ENCODE results near the gene TAS2R9. TPM values are rescaled to one million over a fixed set of nuclear protein-coding genes. Genes with fewer than 3 reads are reported as not detected.

Gene TAS2R9
- total RNA-seq, 4 donors from 2014 or later = not detected

GRCh38 chr12:10783252-10783651, 26.7 kb downstream of the TAS2R9 start:
- TF ChIP-seq, protein P1, sequence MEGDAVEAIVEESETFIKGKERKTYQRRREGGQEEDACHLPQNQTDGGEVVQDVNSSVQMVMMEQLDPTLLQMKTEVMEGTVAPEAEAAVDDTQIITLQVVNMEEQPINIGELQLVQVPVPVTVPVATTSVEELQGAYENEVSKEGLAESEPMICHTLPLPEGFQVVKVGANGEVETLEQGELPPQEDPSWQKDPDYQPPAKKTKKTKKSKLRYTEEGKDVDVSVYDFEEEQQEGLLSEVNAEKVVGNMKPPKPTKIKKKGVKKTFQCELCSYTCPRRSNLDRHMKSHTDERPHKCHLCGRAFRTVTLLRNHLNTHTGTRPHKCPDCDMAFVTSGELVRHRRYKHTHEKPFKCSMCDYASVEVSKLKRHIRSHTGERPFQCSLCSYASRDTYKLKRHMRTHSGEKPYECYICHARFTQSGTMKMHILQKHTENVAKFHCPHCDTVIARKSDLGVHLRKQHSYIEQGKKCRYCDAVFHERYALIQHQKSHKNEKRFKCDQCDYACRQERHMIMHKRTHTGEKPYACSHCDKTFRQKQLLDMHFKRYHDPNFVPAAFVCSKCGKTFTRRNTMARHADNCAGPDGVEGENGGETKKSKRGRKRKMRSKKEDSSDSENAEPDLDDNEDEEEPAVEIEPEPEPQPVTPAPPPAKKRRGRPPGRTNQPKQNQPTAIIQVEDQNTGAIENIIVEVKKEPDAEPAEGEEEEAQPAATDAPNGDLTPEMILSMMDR (IDR thresholded peaks at IDR 0.05) = no peak
- TF ChIP-seq POLR2A (IDR thresholded peaks at IDR 0.05) = no peak
- no peak overlapping the region for H3K4me3 ChIP-seq (ENCODE audit: low read depth, poor library complexity, severe bottlenecking)
- DNase-seq (ENCODE audit: low spot score in 2 of 2) = no peak
- WGBS, 2 donors = 36 to 38% methylated on average over 5 of the region's 5 CpGs
- intact Hi-C loops (cut with DNase I; ENCODE audit: low total_unique reads) = no loop called here

GRCh38 chr12:10779103-10779502, 30.9 kb downstream of the TAS2R9 start:
- intact Hi-C loops (cut with DNase I; ENCODE audit: low total_unique reads) = loop anchor here (5.0 kb wide), 1 partner anchor 418 kb away; no protein-coding TSS in a partner anchor
- H3K4me3 ChIP-seq (ENCODE audit: low read depth, poor library complexity, severe bottlenecking) = no peak overlapping the region
- TF ChIP-seq POLR2A (IDR thresholded peaks at IDR 0.05) = no peak
- TF ChIP-seq, protein P1 (IDR thresholded peaks at IDR 0.05) = no peak
- 84 to 85% methylated on average over 2 of the region's 2 CpGs for WGBS, 2 donors
- DNase-seq (ENCODE audit: low spot score in 2 of 2) = no peak

DNA sequence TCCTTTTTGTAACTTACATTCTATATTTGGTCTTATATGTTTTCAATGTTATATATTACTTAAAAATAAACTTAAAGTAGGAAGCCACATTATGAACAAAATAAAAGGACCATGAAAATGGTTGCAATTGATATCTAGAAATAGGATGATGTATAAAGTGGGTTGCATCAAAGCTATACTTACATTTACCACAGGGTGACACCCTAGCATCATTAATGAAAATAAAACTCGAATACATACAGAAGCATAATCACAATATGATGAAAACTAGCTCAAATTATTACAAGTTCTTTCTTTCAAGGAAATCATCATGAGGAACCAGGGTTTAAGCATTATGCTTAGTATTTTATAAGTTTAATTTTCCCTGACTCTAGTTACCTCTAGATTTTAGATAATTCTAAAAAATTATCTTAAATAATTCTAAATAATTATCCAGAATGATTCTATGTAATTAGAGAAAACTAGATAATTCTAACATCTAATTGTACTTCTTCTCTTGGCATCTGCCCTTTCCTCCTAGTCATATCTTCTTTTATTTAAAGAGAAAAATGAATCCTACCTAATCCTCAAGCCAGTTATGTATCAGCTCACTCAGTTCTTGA, 38.7 kb downstream of the TAS2R9 start:
- H3K4me3 ChIP-seq (ENCODE audit: low read depth, poor library complexity, severe bottlenecking) = no peak overlapping the region
- intact Hi-C loops (cut with DNase I; ENCODE audit: low total_unique reads) = loop anchor here (5.0 kb wide), 1 partner anchor 716 kb away; no protein-coding TSS in a partner anchor
- WGBS, 2 donors = 0% methylated on average over 1 of the region's 1 CpG
- no peak for DNase-seq (ENCODE audit: low spot score in 2 of 2)
- TF ChIP-seq POLR2A (IDR thresholded peaks at IDR 0.05) = no peak
- TF ChIP-seq, protein P1 (IDR thresholded peaks at IDR 0.05) = peak in 1 of 3 donors; percentile 32

- no peak overlapping the region for H3K4me3 ChIP-seq (ENCODE audit: low read depth, poor library complexity, severe bottlenecking)
- DNase-seq (ENCODE audit: low spot score in 2 of 2) = no peak
- intact Hi-C loops (cut with DNase I; ENCODE audit: low total_unique reads) = no loop called here
- TF ChIP-seq, protein P1 (IDR thresholded peaks at IDR 0.05) = no peak
- no peak for TF ChIP-seq POLR2A (IDR thresholded peaks at IDR 0.05)
- WGBS, 2 donors = 22 to 39% methylated on average over 2 of the region's 2 CpGs
Measured at GRCh38 chr12:10759657-10760056, 50.3 kb downstream of the TAS2R9 start.

Other genes with a start within 250 kb of the TAS2R9 start
- 10 to 100 TPM in 3 of 4 donors, 1 to 10 TPM in 1; 9.5 to 61.3 (median 16.9) TPM for gene MAGOHB, start 196.6 kb downstream of the TAS2R9 start, total RNA-seq
- 1 to 10 TPM; 2.0 to 2.5 (median 2.2) TPM for gene STYK1, start 136.1 kb downstream of the TAS2R9 start, total RNA-seq
- 100 to 1,000 TPM; 544 to 987 (median 637) TPM for gene YBX3, start 86.8 kb downstream of the TAS2R9 start, total RNA-seq
- gene TAS2R7, start 7.5 kb downstream of the TAS2R9 start, total RNA-seq = not detected
- gene TAS2R8, start 2.9 kb downstream of the TAS2R9 start, total RNA-seq = not detected
- under 1 TPM in 1 of 4 donors, not detected in 3; 0.32 TPM for gene TAS2R10, start 16.2 kb upstream of the TAS2R9 start, total RNA-seq
- 100 to 1,000 TPM in 1 of 4 donors, 10 to 100 TPM in 3; 33.5 to 101 (median 70.5) TPM for gene PRR4, start 39.3 kb upstream of the TAS2R9 start, total RNA-seq
- 1 to 10 TPM in 2 of 4 donors, under 1 TPM in 1, not detected in 1; 0.95 to 7.8 (median 5.5) TPM for gene PRH1, start 74.1 kb upstream of the TAS2R9 start, total RNA-seq
- 1 to 10 TPM in 1 of 4 donors, under 1 TPM in 3; 0.26 to 1.1 (median 0.73) TPM for gene TAS2R13, start 99.4 kb upstream of the TAS2R9 start, total RNA-seq
- not detected for gene PRH2, start 119.1 kb upstream of the TAS2R9 start, total RNA-seq
- gene TAS2R14, start 129.1 kb upstream of the TAS2R9 start, total RNA-seq = 1 to 10 TPM in 1 of 4 donors, under 1 TPM in 3; 0.49 to 1.3 (median 0.73) TPM
- under 1 TPM in 2 of 4 donors, not detected in 2; 0.30 to 0.42 TPM for gene TAS2R50, start 176.7 kb upstream of the TAS2R9 start, total RNA-seq
- gene TAS2R20, start 188.1 kb upstream of the TAS2R9 start, total RNA-seq = 1 to 10 TPM in 1 of 4 donors, under 1 TPM in 3; 0.34 to 1.4 (median 0.66) TPM
- gene TAS2R19, start 212.5 kb upstream of the TAS2R9 start, total RNA-seq = 1 to 10 TPM in 2 of 4 donors, under 1 TPM in 2; 0.34 to 7.0 (median 1.5) TPM
- gene TAS2R31, start 221.2 kb upstream of the TAS2R9 start, total RNA-seq = 1 to 10 TPM in 1 of 4 donors, under 1 TPM in 2, not detected in 1; 0.27 to 1.1 (median 0.68) TPM

Data from lower leg skin (tissue), 4 donors.